Bronchial epithelial cell (primary cell): ENCODE results near the gene KRTAP3-2. TPM values are rescaled to one million over a fixed set of nuclear protein-coding genes. Genes with fewer than 3 reads are reported as not detected.

ENCODE experiments used
- DNase-seq: peaks from one replicate; pipeline ENCODE4 v3.0.0-alpha.2; 2010; ENCODE audit warnings: low read depth
- FAIRE-seq: peaks from 2 replicates; lab custom pipeline; 2011; peaks lifted over from hg19 to GRCh38; lab: Jason Lieb, UNC
- H3K27me3 ChIP-seq: 2 replicates; pipeline ENCODE4 v1.5.1; 2011; ENCODE audit warnings: low read length; ENCODE audit not compliant: control insufficient read depth, insufficient read depth
- H3K36me3 ChIP-seq: 2 replicates; pipeline ENCODE4 v1.5.1; 2011; ENCODE audit warnings: low read length; ENCODE audit not compliant: control insufficient read depth, insufficient read depth
- H3K4me3 ChIP-seq: 2 replicates; pipeline ENCODE4 v1.5.1; 2011; ENCODE audit warnings: mild to moderate bottlenecking, low read depth, low read length, control low read depth
- CTCF ChIP-seq: IDR thresholded peaks from 2 replicates; pipeline ENCODE4 v1.5.1; 2011; ENCODE audit warnings: mild to moderate bottlenecking, moderate library complexity, low read length, control low read depth, inconsistent platforms; ENCODE audit not compliant: insufficient read depth, severe bottlenecking
- total RNA-seq: library from RNA; depleted of rRNA; stranded (reverse); fragments of >200 nt; gene quantifications from 2 replicates; pipeline ENCODE4 v1.2.1, GENCODE V29; 2014

The KRTAP3-2 gene
- total RNA-seq, 1 donor from 2014 or later, result not detected

GRCh38 chr17:40980596-40980995 lies 19.1 kb downstream of the KRTAP3-2 start:
- Histone ChIP-seq H3K4me3 (no peak overlapping the region), H3K36me3 (no peaks in the 10 kb centered on the region), H3K27me3 (no peaks in the 10 kb centered on the region)
- DNase-seq, result no peak
- no peak for TF ChIP-seq CTCF
- peak; percentile 47 for FAIRE-seq

- DNase-seq (no peak), FAIRE-seq (no peak)
- no peaks in the 10 kb centered on the region for H3K36me3 ChIP-seq
- no peaks in the 10 kb centered on the region for H3K27me3 ChIP-seq
- H3K4me3 ChIP-seq, result no peak overlapping the region
- TF ChIP-seq CTCF, result no peak
Measured at GRCh38 chr17:40980117-40980516, 19.6 kb downstream of the KRTAP3-2 start.

- DNase-seq (peak; percentile 39), FAIRE-seq (no peak)
- no peak for TF ChIP-seq CTCF
- Histone ChIP-seq H3K4me3 (no peak overlapping the region), H3K36me3 (no peaks in the 10 kb centered on the region), H3K27me3 (no peaks in the 10 kb centered on the region)
Measured at GRCh38 chr17:40978575-40979151, 21.0 kb downstream of the KRTAP3-2 start.

GRCh38 chr17:40975516-40975915 lies 24.2 kb downstream of the KRTAP3-2 start:
- no peak for DNase-seq
- no peaks in the 10 kb centered on the region for H3K36me3 ChIP-seq
- TF ChIP-seq CTCF, result no peak
- no peak overlapping the region for H3K4me3 ChIP-seq
- H3K27me3 ChIP-seq, result no peaks in the 10 kb centered on the region
- FAIRE-seq, result no peak

- no peak for TF ChIP-seq CTCF
- no peaks in the 10 kb centered on the region for H3K36me3 ChIP-seq
- H3K4me3 ChIP-seq, result no peak overlapping the region
- H3K27me3 ChIP-seq, result no peaks in the 10 kb centered on the region
- DNase-seq (no peak), FAIRE-seq (no peak)
Measured at GRCh38 chr17:40974366-40974765, 25.3 kb downstream of the KRTAP3-2 start.

GRCh38 chr17:40967582-40967981 lies 32.1 kb downstream of the KRTAP3-2 start:
- no peaks in the 10 kb centered on the region for H3K27me3 ChIP-seq
- DNase-seq, result no peak
- no peaks in the 10 kb centered on the region for H3K36me3 ChIP-seq
- H3K4me3 ChIP-seq, result no peak overlapping the region
- no peak for TF ChIP-seq CTCF
- FAIRE-seq, result no peak
